K562 (cell line): ENCODE measurements around the gene LRIF1. TPM values are rescaled to one million over a fixed set of nuclear protein-coding genes. Genes with fewer than 3 reads are reported as not detected.
"Not testable (repeated sequence)": the region's sequence is repeated elsewhere in the genome, so short reads cannot be mapped to it uniquely, and the experiment has no call there.

Experiments used
- ATAC-seq: fragments of 200-7000 bp; cut with Tn5 transposase; 3 replicates; pipeline ENCODE4 v1.9.1; 2020; ENCODE audit warnings: moderate library complexity
- BruUV-seq: library from RNA; stranded (reverse); fragments of 400-500 nt; replicated peaks from 2 replicates; lab custom pipeline; 2021; lab: Mats Ljungman, UMichigan
- CTCF ChIA-PET: fragments of 300-600 bp; formaldehyde crosslinking; extraction: SDS; loops from one replicate; lab custom pipeline; 2021; ENCODE audit warnings: low intra/inter-chr PET ratio; lab: Yijun Ruan, JAX
- POLR2A ChIA-PET: fragments of 300-600, 350-650 bp; sonication (Branson Sonifier 250); formaldehyde crosslinking; extraction: SDS; loops from one replicate; lab custom pipeline; 2021; ENCODE audit warnings: antibody characterized with exemption, inconsistent platforms; lab: Yijun Ruan, JAX
- DNase-seq, 4 experiments: peaks; one replicate each; pipeline versions ENCODE4 v3.0.0 to v3.0.0-alpha.2; 2011 to 2018; ENCODE audit warnings: low spot score in 3 of 4, mixed read lengths in 3 of 4; ENCODE audit errors: extremely low read depth in 1 of 4
- FAIRE-seq: peaks from 2 replicates; lab custom pipeline; 2011; peaks lifted over from hg19 to GRCh38; lab: Jason Lieb, UNC
- H2AFZ ChIP-seq: 2 replicates; pipeline ENCODE4 v1.6.0; 2011; ENCODE audit warnings: low read depth, low read length, control low read depth, inconsistent platforms
- H3K27ac ChIP-seq: fragments of 200-600 bp; 3 replicates; pipeline ENCODE4 v1.8.0; 2011; ENCODE audit warnings: low read depth, mild to moderate bottlenecking, control low read depth, inconsistent platforms, low read length, moderate library complexity, mixed read lengths; ENCODE audit errors: extremely low read depth
- H3K27me3 ChIP-seq, 2 experiments: fragments of 300-600 bp in 1 of 2; 2 replicates in 1 of 2; 3 replicates in 1 of 2; pipeline versions ENCODE4 v1.6.0 to v1.8.0; 2011; ENCODE audit warnings: inconsistent platforms in 2 of 2, low read length in 2 of 2, mild to moderate bottlenecking in 1 of 2, mixed read lengths in 1 of 2, moderate library complexity in 1 of 2; ENCODE audit not compliant: control insufficient read depth in 2 of 2, insufficient read depth in 2 of 2
- H3K36me3 ChIP-seq: fragments of 300-600 bp; 3 replicates; pipeline ENCODE4 v1.8.0; 2011; ENCODE audit warnings: mild to moderate bottlenecking, low read length, inconsistent platforms; ENCODE audit not compliant: control insufficient read depth, insufficient read depth
- H3K4me1 ChIP-seq, 2 experiments: fragments of 200-600 bp in 1 of 2; replicated peaks in 1 of 2; 2 replicates in 1 of 2; 3 replicates in 1 of 2; pipeline versions ENCODE4 v1.5.1 to v1.8.0; 2011; ENCODE audit warnings: inconsistent platforms in 2 of 2, low read length in 2 of 2, mild to moderate bottlenecking in 1 of 2, mixed read lengths in 1 of 2, moderate library complexity in 1 of 2; ENCODE audit not compliant: control insufficient read depth in 2 of 2, insufficient read depth in 2 of 2
- H3K4me2 ChIP-seq: 2 replicates; pipeline ENCODE4 v1.6.1; 2011; ENCODE audit warnings: low read length, control low read depth, inconsistent platforms, mixed read lengths; ENCODE audit not compliant: insufficient read depth
- H3K4me3 ChIP-seq: fragments of 200-600 bp; sonication (generic), shearing (Covaris generic); 2 replicates; pipeline ENCODE4 v1.5.1; 2016; ENCODE audit warnings: control low read depth, inconsistent platforms
- H3K79me2 ChIP-seq: fragments of 200-600 bp; 3 replicates; pipeline ENCODE4 v1.8.0; 2011; ENCODE audit warnings: low read length, inconsistent platforms; ENCODE audit not compliant: control insufficient read depth, insufficient read depth
- H3K9ac ChIP-seq, 2 experiments: 2 replicates each; pipeline versions ENCODE4 v1.6.0 to v1.6.1; 2011; ENCODE audit warnings: low read depth in 2 of 2, low read length in 2 of 2, control low read depth in 1 of 2, inconsistent platforms in 1 of 2, mild to moderate bottlenecking in 1 of 2, mixed read lengths in 1 of 2; ENCODE audit not compliant: insufficient read depth in 1 of 2
- H3K9me1 ChIP-seq: one replicate; pipeline ENCODE4 v1.6.0; 2011; ENCODE audit warnings: inconsistent platforms, mild to moderate bottlenecking, low read length, moderate library complexity; ENCODE audit not compliant: control insufficient read depth, insufficient read depth
- H3K9me3 ChIP-seq: replicated peaks from 2 replicates; pipeline ENCODE4 v1.5.1; 2011; ENCODE audit warnings: low read depth, low read length, inconsistent platforms; ENCODE audit not compliant: control insufficient read depth, insufficient read depth
- H4K20me1 ChIP-seq: replicated peaks from 2 replicates; pipeline ENCODE4 v1.6.1; 2011; ENCODE audit warnings: low read length, inconsistent platforms, mixed read lengths; ENCODE audit not compliant: control insufficient read depth, insufficient read depth
- LCOR ChIP-seq: sonication (generic); formaldehyde crosslinking; IDR thresholded peaks from 2 replicates; pipeline ENCODE4 v1.8.0; 2022; ENCODE audit warnings: mild to moderate bottlenecking, missing genetic modification reagents
- ZNF354B ChIP-seq: fragments of 250-450 bp; sonication (Bioruptor Pico); IDR thresholded peaks from 2 replicates; pipeline ENCODE4 v1.4.0; 2020
- ZNF507 ChIP-seq: conservative IDR thresholded peaks from 2 replicates; pipeline ENCODE4 v1.6.1; 2017; ENCODE audit warnings: missing genetic modification characterization, missing compliant biosample characterization
- WGBS: fragments of 100-300 bp; shearing (Covaris generic); methylation state at CpG from one replicate; pipeline ENCODE4 v1.1.6; 2016; ENCODE audit warnings: low coverage, mixed read lengths; ENCODE audit not compliant: insufficient coverage; ENCODE audit errors: missing lambda C conversion rate; 5-methylcytosine and 5-hydroxymethylcytosine counted together
- in situ Hi-C: fragments of 300-500 bp; cut with MboI; formaldehyde crosslinking; loops from 4 replicates; pipeline ENCODE4 v1.15.0; 2018; ENCODE audit warnings: inconsistent platforms, mixed read lengths
- intact Hi-C: fragments of 100-400 bp; cut with micrococcal nuclease; formaldehyde crosslinking; loops from 2 replicates; pipeline ENCODE4 v1.14.2; 2022
- polyA plus RNA-seq, 8 experiments: library from polyadenylated mRNA; depleted of rRNA in 4 of 8; stranded (reverse) in 5 of 8; unstranded in 3 of 8; fragments of >200 nt; fragmentation: Nextera tagmentation in 2 of 8; fragmentation: Illumina TruSeq in 1 of 8; extraction: Ambion mirVana in 2 of 8; extraction: Trizol in 1 of 8; gene quantifications; 2 replicates each; pipeline versions ENCODE4 v1.2.1 to v1.2.3, GENCODE V29; 2011 to 2014; ENCODE audit warnings: inconsistent platforms in 1 of 8, missing spikeins in 1 of 8
- total RNA-seq, 7 experiments: library from RNA; depleted of rRNA in 6 of 7; stranded (reverse); fragments of >200 nt in 6 of 7; fragmentation: Illumina TruSeq in 2 of 7; extraction: Trizol in 2 of 7; gene quantifications; 2 replicates each; pipeline versions ENCODE4 v1.2.1 to v1.2.3, GENCODE V29; 2011 to 2021; ENCODE audit warnings: low replicate concordance in 1 of 7

Gene LRIF1
- total and polyA plus RNA-seq, 9 of the 15 experiments (the other 6 are each of a cell fraction or from before 2014, with no cell fraction given), result 35.6 to 88.8 (median 74.1) TPM

DNA sequence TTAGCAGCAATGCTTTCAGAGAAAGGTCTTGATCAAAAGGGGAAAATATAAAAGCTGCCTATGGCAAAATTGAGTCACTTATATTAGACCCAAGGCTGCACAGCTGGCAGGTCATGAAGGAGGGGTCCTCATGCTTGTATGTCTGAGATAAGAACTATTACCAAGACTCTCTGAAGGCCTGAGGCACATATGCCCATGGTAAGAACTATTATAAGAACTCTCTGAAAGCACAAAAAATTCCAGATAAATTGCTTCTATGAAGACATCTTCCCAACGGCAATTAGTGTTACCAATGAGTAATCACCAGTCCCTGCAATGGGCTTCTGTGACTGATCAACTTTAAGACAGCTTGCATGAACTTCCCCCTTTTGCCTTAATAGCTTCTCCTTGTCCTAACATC is 42.8 kb upstream of the LRIF1 start:
- Histone ChIP-seq H2AFZ (no peak overlapping the region), H3K4me2 (no peak overlapping the region), H3K27ac (no peak overlapping the region), H3K9ac (no peak overlapping the region), H3K79me2 (no peaks in the 10 kb centered on the region), H3K4me3 (no peak overlapping the region), H3K9me1 (no peaks in the 10 kb centered on the region), H4K20me1 (no peaks in the 10 kb centered on the region), H3K36me3 (no peaks in the 10 kb centered on the region), H3K4me1 (no peaks in the 10 kb centered on the region), H3K27me3 (0 out of 5 replicates have a peak, but pooled peaks cover 0 to 6% of the 10 kb centered on the region in 2 experiments), H3K9me3 (0 out of 2 replicates have a peak, but pooled peaks cover 2% of the 10 kb centered on the region)
- 0% methylated on average over 1 of the region's 1 CpG for WGBS
- ChIA-PET CTCF (no interaction called here), POLR2A (no interaction called here)
- intact Hi-C loops (no loop called here), in situ Hi-C loops (loop anchor here (5.0 kb wide), 1 partner anchor 369 kb away; no protein-coding TSS in a partner anchor)
- ATAC-seq, result no peak
- no peak for TF ChIP-seq LCOR (CRISPR knock-in tag)
- DNase-seq, result no peak
- BruUV-seq, result no TSS peak
- no peak for FAIRE-seq

DNA sequence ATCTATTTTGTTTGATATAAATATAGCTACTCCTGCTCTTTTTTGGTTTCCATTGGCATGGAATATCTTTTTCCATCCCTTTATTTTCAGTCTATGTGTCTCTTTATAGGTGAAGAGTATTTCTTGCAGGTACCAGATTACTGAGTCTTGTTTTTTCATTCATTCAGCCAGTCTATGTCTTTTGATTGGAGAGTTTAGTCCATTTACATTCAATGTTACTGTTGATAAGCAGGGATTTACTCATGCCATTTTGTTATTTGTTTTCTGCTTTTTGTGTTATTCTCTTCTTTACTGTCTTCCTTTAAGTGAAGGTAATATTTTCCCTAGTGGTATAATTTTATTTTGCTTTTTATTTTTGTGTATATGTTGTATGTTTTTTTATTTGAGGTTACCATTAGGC is 35.9 kb upstream of the LRIF1 start:
- BruUV-seq, H3K79me2 ChIP-seq, H3K9me1 ChIP-seq, POLR2A ChIA-PET, H3K9me3 ChIP-seq, H3K4me3 ChIP-seq, FAIRE-seq, H3K36me3 ChIP-seq, H3K4me2 ChIP-seq, H3K27ac ChIP-seq, CTCF ChIA-PET, H3K27me3 ChIP-seq, H3K9ac ChIP-seq, H3K4me1 ChIP-seq, DNase-seq, H2AFZ ChIP-seq, intact Hi-C loops, ATAC-seq, H4K20me1 ChIP-seq: not testable (repeated sequence)
- in situ Hi-C loops, result loop anchor here (10.0 kb wide), 2 partner anchors 215 to 485 kb away; partner anchors contain the start of gene KCNA10
- 0 out of 2 replicates have a peak, but pooled peaks have one; percentile 32 for TF ChIP-seq ZNF354B (CRISPR knock-in tag)
- peak; percentile 92 for TF ChIP-seq ZNF507
